Activated CD8-positive, alpha-beta memory T cell treated with anti-CD3 and anti-CD28 coated beads for 1 hour (primary cell): ENCODE results near the gene TMEM202.
A peak's percentile ranks its signal among the peaks of the same experiment; 100 is the strongest.
"Not testable (repeated sequence)": the region's sequence is repeated elsewhere in the genome, so short reads cannot be mapped to it uniquely, and the experiment has no call there.

Source experiments
- DNase-seq, 2 donors: peaks; one replicate each; pipeline ENCODE4 v3.0.0-alpha.2; 2020; ENCODE audit warnings: low read depth in 1 of 2; ENCODE audit errors: extremely low read depth in 1 of 2

TMEM202 gene

GRCh38 chr15:72397796-72398588 is at the start of gene TMEM202:
Gene TMEM202, plus strand, starts transcription at chr15:72398305. Its CDS starts 22 bp downstream, at chr15:72398327.
- no peak for DNase-seq

GRCh38 chr15:72353266-72353665 is 44.8 kb upstream of the TMEM202 start:
- no peak for DNase-seq

GRCh38 chr15:72354496-72354895 is 43.6 kb upstream of the TMEM202 start:
- DNase-seq, result no peak

- DNase-seq, result no peak
These were observed 40.0 kb upstream of the TMEM202 start for GRCh38 chr15:72358121-72358520.

- DNase-seq, result no peak
These were observed 39.4 kb upstream of the TMEM202 start for GRCh38 chr15:72358650-72359171.

GRCh38 chr15:72361176-72361575 is 36.9 kb upstream of the TMEM202 start:
- DNase-seq, result no peak

- DNase-seq, result no peak
These were observed 32.3 kb upstream of the TMEM202 start for GRCh38 chr15:72365844-72366243.

- no peak for DNase-seq
These were observed 29.8 kb upstream of the TMEM202 start for GRCh38 chr15:72368325-72368724.

- no peak for DNase-seq
These were observed 29.2 kb upstream of the TMEM202 start for GRCh38 chr15:72368899-72369298.

- no peak for DNase-seq
These were observed 28.1 kb upstream of the TMEM202 start for GRCh38 chr15:72369964-72370363.

GRCh38 chr15:72372361-72372760 is 25.7 kb upstream of the TMEM202 start:
- DNase-seq, result no peak

- DNase-seq, result peak in 1 of 2 donors; percentile 6
These were observed 22.6 kb upstream of the TMEM202 start for GRCh38 chr15:72375501-72375845.

GRCh38 chr15:72375846-72376581 is 22.1 kb upstream of the TMEM202 start, which contains the start of gene HEXA:
Gene HEXA, minus strand, starts transcription at chr15:72376014. Its CDS starts 42 bp downstream, at chr15:72375972.
- peak; percentile 91 to 93 for DNase-seq

GRCh38 chr15:72377331-72377730 is 20.8 kb upstream of the TMEM202 start:
- no peak for DNase-seq

GRCh38 chr15:72379106-72379505 is 19.0 kb upstream of the TMEM202 start:
- not testable (repeated sequence) for DNase-seq

- no peak for DNase-seq
These were observed 18.2 kb upstream of the TMEM202 start for GRCh38 chr15:72379856-72380430.

- no peak for DNase-seq
These were observed 17.4 kb upstream of the TMEM202 start for GRCh38 chr15:72380743-72381142.

- DNase-seq, result no peak
These were observed 16.0 kb upstream of the TMEM202 start for GRCh38 chr15:72382146-72382545.

GRCh38 chr15:72387741-72388140 is 10.4 kb upstream of the TMEM202 start:
- DNase-seq, result no peak

GRCh38 chr15:72389231-72389630 is 8.9 kb upstream of the TMEM202 start:
- no peak for DNase-seq

GRCh38 chr15:72396331-72396730 is 1.8 kb upstream of the TMEM202 start:
- not testable (repeated sequence) for DNase-seq
